HL-60 (cell line): ENCODE measurements around the gene CD3D.

Experiments
- DNase-seq, 2 experiments: peaks; one replicate each; pipeline ENCODE4 v3.0.0-alpha.2; 2010 to 2020; ENCODE audit warnings: low read depth in 1 of 2, low spot score in 1 of 2
- H3K27ac ChIP-seq: fragments of 250-450 bp; sonication (Bioruptor Pico); replicated peaks from 2 replicates; pipeline ENCODE4 v1.5.1; 2020; ENCODE audit warnings: mild to moderate bottlenecking, moderate library complexity
- H3K27me3 ChIP-seq: fragments of 250-450 bp; sonication (Bioruptor Pico); 2 replicates; pipeline ENCODE4 v1.5.1; 2021; ENCODE audit warnings: mild to moderate bottlenecking, moderate library complexity; ENCODE audit not compliant: insufficient read depth, poor library complexity, severe bottlenecking
- H3K4me3 ChIP-seq: replicated peaks from 2 replicates; pipeline ENCODE4 v1.5.1; 2011; ENCODE audit warnings: mild to moderate bottlenecking, control low read depth, low read length; ENCODE audit not compliant: insufficient read depth
- CTCF ChIP-seq: IDR thresholded peaks from one replicate; pipeline ENCODE4 v1.5.1; 2011; ENCODE audit warnings: low read length, control low read depth, inconsistent platforms; ENCODE audit not compliant: insufficient read depth
- GABPA ChIP-seq: IDR thresholded peaks from 2 replicates; pipeline ENCODE4 v1.6.1; 2012; ENCODE audit warnings: low read depth
- POLR2AphosphoS5 ChIP-seq: IDR thresholded peaks from 2 replicates; pipeline ENCODE4 v1.6.1; 2012; ENCODE audit warnings: low read depth
- REST ChIP-seq: IDR thresholded peaks from 2 replicates; pipeline ENCODE4 v1.6.1; 2012; ENCODE audit warnings: low read depth; ENCODE audit not compliant: insufficient replicate concordance
- SPI1 ChIP-seq: IDR thresholded peaks from 2 replicates; pipeline ENCODE4 v1.6.1; 2012; ENCODE audit warnings: low read depth, mild to moderate bottlenecking, borderline replicate concordance

The CD3D gene

GRCh38 chr11:118373871-118374270 is 31.4 kb upstream of the CD3D start:
- TF ChIP-seq GABPA: no peak
- no peak for TF ChIP-seq CTCF
- TF ChIP-seq POLR2AphosphoS5: no peak
- TF ChIP-seq REST: no peak
- no peak for TF ChIP-seq SPI1
- H3K27me3 ChIP-seq: no peaks in the 10 kb centered on the region
- no peak for DNase-seq

GRCh38 chr11:118373263-118373662 is 30.8 kb upstream of the CD3D start:
- TF ChIP-seq REST: no peak
- no peak for TF ChIP-seq SPI1
- TF ChIP-seq CTCF: no peak
- no peak for TF ChIP-seq POLR2AphosphoS5
- no peak for TF ChIP-seq GABPA
- no peak for DNase-seq
- no peak overlapping the region for H3K27ac ChIP-seq
- no peak overlapping the region for H3K4me3 ChIP-seq
- H3K27me3 ChIP-seq: no peaks in the 10 kb centered on the region

More at GRCh38 chr11:118373871-118374270, 31.4 kb upstream of the CD3D start:
- H3K27ac ChIP-seq: no peak overlapping the region
- H3K4me3 ChIP-seq: no peak overlapping the region

GRCh38 chr11:118370774-118371173 is 28.3 kb upstream of the CD3D start:
- TF ChIP-seq GABPA: no peak
- no peak for TF ChIP-seq POLR2AphosphoS5
- TF ChIP-seq CTCF: no peak
- TF ChIP-seq REST: no peak
- TF ChIP-seq SPI1: no peak
- Histone ChIP-seq H3K4me3 (no peak overlapping the region), H3K27ac (no peak overlapping the region), H3K27me3 (no peaks in the 10 kb centered on the region)
- DNase-seq: no peak
